Lower lobe of right lung (tissue), 2 donors: ENCODE data around the gene EBP. TPM values are rescaled to one million over a fixed set of nuclear protein-coding genes. Genes with fewer than 3 reads are reported as not detected.
"Not testable (repeated sequence)": the region's sequence is repeated elsewhere in the genome, so short reads cannot be mapped to it uniquely, and the experiment has no call there.

Source experiments
- ATAC-seq, 2 donors: fragments of 200-7000 bp; cut with Tn5 transposase; one replicate each; pipeline ENCODE4 v1.9.1; 2020 to 2022; ENCODE audit warnings: mild to moderate bottlenecking in 2 of 2, moderate library complexity in 2 of 2
- DNase-seq: peaks from one replicate; pipeline ENCODE4 v3.0.0-alpha.2; 2020
- H3K27ac ChIP-seq: fragments of 200-600 bp; one replicate; pipeline ENCODE4 v1.8.0; 2022
- H3K27me3 ChIP-seq: fragments of 200-600 bp; one replicate; pipeline ENCODE4 v1.8.0; 2022; ENCODE audit warnings: low read depth
- H3K36me3 ChIP-seq: fragments of 200-600 bp; one replicate; pipeline ENCODE4 v1.8.0; 2022; ENCODE audit warnings: mild to moderate bottlenecking
- H3K4me1 ChIP-seq: fragments of 200-600 bp; one replicate; pipeline ENCODE4 v1.8.0; 2022
- H3K4me3 ChIP-seq: fragments of 200-600 bp; one replicate; pipeline ENCODE4 v1.8.0; 2022; ENCODE audit warnings: mild to moderate bottlenecking
- H3K9me3 ChIP-seq: fragments of 200-600 bp; one replicate; pipeline ENCODE4 v1.8.0; 2022
- CTCF ChIP-seq: fragments of 200-600 bp; IDR thresholded peaks from one replicate; pipeline ENCODE4 v1.8.0; 2022; ENCODE audit warnings: antibody characterized with exemption, mild to moderate bottlenecking
- intact Hi-C: fragments of 100-400 bp; cut with DNase I; formaldehyde crosslinking; loops from one replicate; pipeline ENCODE4 v1.11.0; 2022
- total RNA-seq: library from RNA; stranded (reverse); fragmentation: NEBNext Ultra II Directional; extraction: Animal tissue kit (Norgen Biotek cat#: 25700); gene quantifications from one replicate; pipeline ENCODE4 v1.2.1, GENCODE V29; 2021
- donor health status: DM: no; HTN: yes; CAD: no; lungs with severe emphysema.

The EBP gene
- total RNA-seq, 1 donor from 2014 or later = 74.0 TPM

- H3K4me3 ChIP-seq = no peak overlapping the region
- H3K36me3 ChIP-seq = peaks cover 5% of the 10 kb centered on the region
- no peak for TF ChIP-seq CTCF
- no peaks in the 10 kb centered on the region for H3K4me1 ChIP-seq
- intact Hi-C loops = no loop called here
- ATAC-seq = no peak
- no peaks in the 10 kb centered on the region for H3K9me3 ChIP-seq
- H3K27me3 ChIP-seq = no peaks in the 10 kb centered on the region
- no peak for DNase-seq
- no peak overlapping the region for H3K27ac ChIP-seq
These were observed 4.6 kb upstream of the EBP start for GRCh38 chrX:48516987-48517386.

- ATAC-seq, H3K27ac ChIP-seq, DNase-seq, H3K4me3 ChIP-seq, H3K4me1 ChIP-seq, H3K27me3 ChIP-seq, H3K9me3 ChIP-seq, H3K36me3 ChIP-seq, intact Hi-C loops: not testable (repeated sequence)
These were observed 2.1 kb upstream of the EBP start for GRCh38 chrX:48519481-48519880.

GRCh38 chrX:48520455-48520854, 1.2 kb upstream of the EBP start:
- intact Hi-C loops = no loop called here
- no peak overlapping the region for H3K4me3 ChIP-seq

GRCh38 chrX:48520976-48521352, 644 bp upstream of the EBP start:
- no peak for TF ChIP-seq CTCF
- intact Hi-C loops = no loop called here
- Histone ChIP-seq H3K4me1 (peaks cover 6% of the 10 kb centered on the region), H3K9me3 (no peaks in the 10 kb centered on the region), H3K27me3 (no peaks in the 10 kb centered on the region), H3K27ac (peak overlapping the region; percentile 36), H3K4me3 (peak overlapping the region; percentile 60), H3K36me3 (no peaks in the 10 kb centered on the region)
- ATAC-seq (no peak), DNase-seq (no peak)

More at GRCh38 chrX:48520455-48520854, 1.2 kb upstream of the EBP start:
- Histone ChIP-seq H3K27ac (no peak overlapping the region), H3K9me3 (no peaks in the 10 kb centered on the region), H3K27me3 (no peaks in the 10 kb centered on the region), H3K4me1 (peaks cover 6% of the 10 kb centered on the region), H3K36me3 (no peaks in the 10 kb centered on the region)
- DNase-seq (no peak), ATAC-seq (no peak)
- TF ChIP-seq CTCF = no peak

- Histone ChIP-seq H3K9me3 (no peaks in the 10 kb centered on the region), H3K36me3 (peaks cover 9% of the 10 kb centered on the region), H3K27me3 (no peaks in the 10 kb centered on the region), H3K27ac (peak overlapping the region; percentile 75), H3K4me3 (peak overlapping the region; percentile 60), H3K4me1 (peaks cover 6% of the 10 kb centered on the region)
- intact Hi-C loops = no loop called here
- no peak for TF ChIP-seq CTCF
- DNase-seq (no peak), ATAC-seq (no peak)
These were observed 683 bp downstream of the EBP start for GRCh38 chrX:48522291-48522690.

- no peak overlapping the region for H3K4me3 ChIP-seq
- DNase-seq = no peak
- intact Hi-C loops = no loop called here
These were observed 2.1 kb downstream of the EBP start for GRCh38 chrX:48523682-48524081.

GRCh38 chrX:48525853-48526252, 4.2 kb downstream of the EBP start:
- intact Hi-C loops = not testable (repeated sequence)

More at GRCh38 chrX:48523682-48524081, 2.1 kb downstream of the EBP start:
- TF ChIP-seq CTCF = no peak
- no peaks in the 10 kb centered on the region for H3K27me3 ChIP-seq
- peaks cover 18% of the 10 kb centered on the region for H3K36me3 ChIP-seq
- peaks cover 6% of the 10 kb centered on the region for H3K4me1 ChIP-seq
- no peak for ATAC-seq
- no peak overlapping the region for H3K27ac ChIP-seq
- no peaks in the 10 kb centered on the region for H3K9me3 ChIP-seq

More at GRCh38 chrX:48525853-48526252, 4.2 kb downstream of the EBP start:
- H3K36me3 ChIP-seq = peaks cover 18% of the 10 kb centered on the region
- not testable (repeated sequence) for H3K4me3 ChIP-seq, H3K27me3 ChIP-seq, ATAC-seq, H3K9me3 ChIP-seq, H3K4me1 ChIP-seq, DNase-seq, H3K27ac ChIP-seq
